D721Med (cell line): ENCODE measurements around the gene MTMR3.

Experiments used
- DNase-seq: peaks from one replicate; pipeline ENCODE4 v3.0.0; 2011; ENCODE audit warnings: low spot score; ENCODE audit not compliant: insufficient read length
- FAIRE-seq: peaks from 2 replicates; lab custom pipeline; 2011; peaks lifted over from hg19 to GRCh38; lab: Jason Lieb, UNC
- TF ChIP-seq, protein P1 (sequence below): IDR thresholded peaks from 2 replicates; pipeline ENCODE4 v1.5.1; 2012; ENCODE audit warnings: mild to moderate bottlenecking, control low read depth; ENCODE audit not compliant: insufficient read depth; ENCODE audit errors: missing control alignments

The MTMR3 gene

DNA sequence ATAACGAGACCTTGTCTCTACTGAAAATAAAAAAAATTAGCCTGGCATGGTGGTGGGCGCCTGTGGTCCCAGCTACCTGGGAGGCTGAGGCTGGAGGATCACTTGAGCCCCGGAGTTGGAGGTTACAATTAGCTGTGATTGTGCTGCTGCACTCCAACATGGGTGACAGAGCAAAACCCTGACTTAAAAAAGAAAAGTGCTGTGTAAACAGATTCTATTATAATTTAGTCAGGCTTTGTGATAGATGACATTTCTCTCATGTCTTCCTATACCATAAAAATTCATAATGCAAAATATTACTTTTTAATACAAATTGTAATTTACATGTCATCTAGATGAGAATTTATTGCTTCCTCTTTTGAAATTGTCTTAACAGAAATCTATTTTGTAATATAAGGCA is 94.1 kb downstream of the MTMR3 start:
- FAIRE-seq (no peak), DNase-seq (no peak)
- TF ChIP-seq, protein P1, sequence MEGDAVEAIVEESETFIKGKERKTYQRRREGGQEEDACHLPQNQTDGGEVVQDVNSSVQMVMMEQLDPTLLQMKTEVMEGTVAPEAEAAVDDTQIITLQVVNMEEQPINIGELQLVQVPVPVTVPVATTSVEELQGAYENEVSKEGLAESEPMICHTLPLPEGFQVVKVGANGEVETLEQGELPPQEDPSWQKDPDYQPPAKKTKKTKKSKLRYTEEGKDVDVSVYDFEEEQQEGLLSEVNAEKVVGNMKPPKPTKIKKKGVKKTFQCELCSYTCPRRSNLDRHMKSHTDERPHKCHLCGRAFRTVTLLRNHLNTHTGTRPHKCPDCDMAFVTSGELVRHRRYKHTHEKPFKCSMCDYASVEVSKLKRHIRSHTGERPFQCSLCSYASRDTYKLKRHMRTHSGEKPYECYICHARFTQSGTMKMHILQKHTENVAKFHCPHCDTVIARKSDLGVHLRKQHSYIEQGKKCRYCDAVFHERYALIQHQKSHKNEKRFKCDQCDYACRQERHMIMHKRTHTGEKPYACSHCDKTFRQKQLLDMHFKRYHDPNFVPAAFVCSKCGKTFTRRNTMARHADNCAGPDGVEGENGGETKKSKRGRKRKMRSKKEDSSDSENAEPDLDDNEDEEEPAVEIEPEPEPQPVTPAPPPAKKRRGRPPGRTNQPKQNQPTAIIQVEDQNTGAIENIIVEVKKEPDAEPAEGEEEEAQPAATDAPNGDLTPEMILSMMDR = no peak

DNA sequence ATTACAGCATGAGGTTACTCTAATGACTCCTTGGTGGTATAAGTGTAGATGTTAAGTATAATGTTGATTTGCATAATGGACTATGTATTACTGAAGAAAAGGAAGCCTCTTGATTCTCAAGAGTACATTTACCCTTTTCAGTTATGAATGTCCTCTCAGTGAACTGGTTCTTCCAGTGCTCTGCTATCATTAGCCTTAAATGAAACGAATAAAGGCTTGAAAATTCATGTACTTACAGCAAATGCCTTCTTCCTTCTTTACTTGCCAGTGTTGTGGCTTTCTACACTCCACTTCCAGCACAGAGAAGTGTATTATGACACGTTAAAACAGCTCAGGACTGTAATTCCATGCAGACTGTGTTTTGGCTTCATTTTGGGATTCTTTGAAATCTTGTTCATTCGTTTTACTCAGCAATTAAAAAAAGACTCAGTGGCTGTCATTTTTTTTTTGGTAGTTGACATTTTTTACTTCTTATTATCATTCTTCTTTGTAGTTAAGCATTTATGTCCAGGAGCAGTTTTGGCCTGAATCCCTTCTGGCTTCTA is 96.9 kb downstream of the MTMR3 start:
- no peak for DNase-seq
- FAIRE-seq = no peak
- TF ChIP-seq, protein P1 = no peak

DNA sequence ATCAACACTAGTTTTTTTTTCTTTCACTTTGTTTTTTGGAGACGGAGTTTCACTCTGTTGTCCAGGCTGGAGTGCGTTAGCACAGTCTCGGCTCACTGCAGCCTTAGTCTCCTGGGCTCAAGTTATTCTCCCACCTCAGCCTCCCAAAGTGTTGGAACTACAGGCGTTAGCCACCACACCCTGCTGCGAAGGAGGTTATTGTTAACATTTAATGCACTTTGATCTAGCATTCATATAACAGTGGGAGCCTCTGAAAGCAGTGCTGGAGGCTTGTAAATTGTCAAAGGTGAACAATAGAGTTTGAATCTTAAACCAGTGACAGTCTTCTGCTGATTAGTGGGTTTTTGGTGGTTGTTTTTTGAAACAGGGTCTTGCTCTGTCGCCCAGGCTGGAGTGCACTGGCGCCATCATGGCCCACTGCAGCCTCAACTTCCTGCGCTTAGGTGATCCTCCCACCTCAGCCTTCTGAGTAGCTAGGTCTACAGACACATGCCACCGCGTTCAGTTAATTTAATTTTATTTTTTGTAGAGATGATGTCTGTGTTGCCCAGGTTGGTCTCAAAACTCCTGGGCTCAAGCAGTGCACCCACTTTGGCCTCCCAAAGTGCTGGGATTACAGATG is 100.4 kb downstream of the MTMR3 start:
- FAIRE-seq (no peak), DNase-seq (no peak)
- TF ChIP-seq, protein P1 = no peak

GRCh38 chr22:29985912-29986311 is 102.9 kb downstream of the MTMR3 start:
- DNase-seq = no peak
- TF ChIP-seq, protein P1 = no peak
- FAIRE-seq = no peak

DNA sequence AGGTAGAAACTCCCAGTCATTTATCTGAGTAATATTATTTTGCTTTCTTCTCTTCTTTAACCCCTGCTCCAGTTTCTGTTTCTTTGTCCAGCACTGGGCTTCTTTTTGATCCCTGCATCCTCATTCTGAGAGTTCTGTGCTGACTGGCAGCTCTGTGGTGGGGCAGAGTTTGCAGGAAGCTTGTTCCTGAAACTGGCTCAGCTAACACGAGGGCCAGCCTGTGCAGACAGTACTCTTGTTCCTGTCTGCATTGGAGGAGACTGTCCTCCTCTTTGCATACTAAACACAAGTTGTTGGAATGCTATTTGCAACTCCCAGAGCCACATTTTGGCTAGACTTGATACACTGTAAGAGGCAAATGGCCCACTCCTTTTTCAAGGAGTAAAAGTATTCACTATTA is 104.2 kb downstream of the MTMR3 start:
- DNase-seq (no peak), FAIRE-seq (no peak)
- TF ChIP-seq, protein P1 = no peak

GRCh38 chr22:29988719-29989118 is 105.7 kb downstream of the MTMR3 start:
- DNase-seq = no peak
- FAIRE-seq = no peak
- TF ChIP-seq, protein P1 = no peak

GRCh38 chr22:29989446-29989845 is 106.5 kb downstream of the MTMR3 start:
- TF ChIP-seq, protein P1 = no peak
- FAIRE-seq = no peak

More at GRCh38 chr22:29989446-29989845, 106.5 kb downstream of the MTMR3 start:
- no peak for DNase-seq
